GM12891 (cell line): ENCODE results near the gene EHD1.

Experiments used
- PAX5 ChIP-seq: IDR thresholded peaks from 2 replicates; pipeline ENCODE4 v1.6.1; 2011; ENCODE audit warnings: low read length, moderate library complexity, mild to moderate bottlenecking; ENCODE audit not compliant: insufficient read depth, severe bottlenecking
- POLR2A ChIP-seq: IDR thresholded peaks from 2 replicates; pipeline ENCODE4 v1.6.1; 2011; ENCODE audit warnings: low read depth, low read length, control low read depth
- POLR2AphosphoS5 ChIP-seq: IDR thresholded peaks from 2 replicates; pipeline ENCODE4 v1.6.1; 2011; ENCODE audit warnings: low read depth, low read length, control low read depth
- POU2F2 ChIP-seq: IDR thresholded peaks from 2 replicates; pipeline ENCODE4 v1.6.1; 2011; ENCODE audit warnings: low read depth, mild to moderate bottlenecking, control low read depth, low read length, moderate library complexity
- SPI1 ChIP-seq: IDR thresholded peaks from 2 replicates; pipeline ENCODE4 v1.6.1; 2011; ENCODE audit warnings: low read depth, low read length, control low read depth
- TAF1 ChIP-seq: IDR thresholded peaks from 2 replicates; pipeline ENCODE4 v1.6.1; 2011; ENCODE audit warnings: low read depth, low read length, control low read depth

- TF ChIP-seq POLR2AphosphoS5 (no peak), POLR2A (no peak), TAF1 (no peak), POU2F2 (no peak), SPI1 (no peak), PAX5 (no peak)
These were observed 39.2 kb upstream of the EHD1 start for GRCh38 chr11:64917663-64917995.
